ENCODE measurements around the gene RAB10.
A peak's percentile ranks its signal among the peaks of the same experiment; 100 is the strongest.
"Not testable (repeated sequence)": the region's sequence is repeated elsewhere in the genome, so short reads cannot be mapped to it uniquely, and the experiment has no call there.

Gene RAB10

GRCh38 chr2:26033818-26034636, at the start of gene RAB10:
RAB10 (plus strand) TSS chr2:26034084; CDS start chr2:26034609, 525 bp downstream.
- DNase-seq, result peak; percentile 99

GRCh38 chr2:25988134-25988533, 45.8 kb upstream of the RAB10 start:
- no peak for DNase-seq

GRCh38 chr2:25989154-25989553, 44.7 kb upstream of the RAB10 start:
- DNase-seq, result no peak

GRCh38 chr2:25991965-25992364, 41.9 kb upstream of the RAB10 start:
- DNase-seq, result no peak

GRCh38 chr2:25992556-25992955, 41.3 kb upstream of the RAB10 start:
- no peak for DNase-seq

- DNase-seq, result no peak
These were observed 40.8 kb upstream of the RAB10 start for GRCh38 chr2:25993049-25993448.

- no peak for DNase-seq
These were observed 39.4 kb upstream of the RAB10 start for GRCh38 chr2:25994509-25994908.

- no peak for DNase-seq
These were observed 37.0 kb upstream of the RAB10 start for GRCh38 chr2:25996844-25997243.

- DNase-seq, result not testable (repeated sequence)
These were observed 35.0 kb upstream of the RAB10 start for GRCh38 chr2:25998816-25999383.

- DNase-seq, result not testable (repeated sequence)
These were observed 34.5 kb upstream of the RAB10 start for GRCh38 chr2:25999406-25999805.

GRCh38 chr2:26000561-26001082, 33.3 kb upstream of the RAB10 start:
- no peak for DNase-seq

- DNase-seq, result no peak
These were observed 32.0 kb upstream of the RAB10 start for GRCh38 chr2:26001743-26002351.

GRCh38 chr2:26002632-26003310, 31.1 kb upstream of the RAB10 start:
- DNase-seq, result peak; percentile 53

- DNase-seq, result no peak
These were observed 25.8 kb upstream of the RAB10 start for GRCh38 chr2:26008095-26008494.

GRCh38 chr2:26008851-26009566, 24.9 kb upstream of the RAB10 start:
- DNase-seq, result peak; percentile 90

- peak; percentile 43 for DNase-seq
These were observed 24.3 kb upstream of the RAB10 start for GRCh38 chr2:26009567-26009963.

- no peak for DNase-seq
These were observed 22.9 kb upstream of the RAB10 start for GRCh38 chr2:26010943-26011342.

GRCh38 chr2:26011609-26011989, 22.3 kb upstream of the RAB10 start:
- no peak for DNase-seq

- peak; percentile 35 for DNase-seq
These were observed 21.7 kb upstream of the RAB10 start for GRCh38 chr2:26011990-26012856.

- DNase-seq, result no peak
These were observed 20.2 kb upstream of the RAB10 start for GRCh38 chr2:26013668-26014067.

- DNase-seq, result no peak
These were observed 17.7 kb upstream of the RAB10 start for GRCh38 chr2:26016012-26016705.
